NCI-H1694 treated with DMSO at 0.1 percent for 48 hours (cell line): ENCODE results near the gene ABCC1.
A peak's percentile ranks its signal among the peaks of the same experiment; 100 is the strongest.

ENCODE experiments used
- DNase-seq: peaks from one replicate; lab custom pipeline; 2025; lab: John Stamatoyannopoulos, UW

ABCC1 gene

GRCh38 chr16:16050106-16050505 lies 100.7 kb downstream of the ABCC1 start:
- no peak for DNase-seq

- DNase-seq: no peak
These were observed 101.7 kb downstream of the ABCC1 start for GRCh38 chr16:16051132-16051531.

GRCh38 chr16:16052916-16053315 lies 103.5 kb downstream of the ABCC1 start:
- no peak for DNase-seq

GRCh38 chr16:16057102-16057501 lies 107.7 kb downstream of the ABCC1 start:
- no peak for DNase-seq

- no peak for DNase-seq
These were observed 109.7 kb downstream of the ABCC1 start for GRCh38 chr16:16059160-16059559.

- DNase-seq: no peak
These were observed 110.6 kb downstream of the ABCC1 start for GRCh38 chr16:16059895-16060590.

GRCh38 chr16:16062023-16062937 lies 112.9 kb downstream of the ABCC1 start:
- peak; percentile 12 for DNase-seq

- DNase-seq: no peak
These were observed 114.3 kb downstream of the ABCC1 start for GRCh38 chr16:16063683-16064082.

- DNase-seq: no peak
These were observed 115.5 kb downstream of the ABCC1 start for GRCh38 chr16:16064874-16065384.

GRCh38 chr16:16067127-16067526 lies 117.7 kb downstream of the ABCC1 start:
- DNase-seq: no peak

GRCh38 chr16:16071631-16072244 lies 122.3 kb downstream of the ABCC1 start:
- DNase-seq: no peak

GRCh38 chr16:16073001-16073545 lies 123.7 kb downstream of the ABCC1 start:
- no peak for DNase-seq

- DNase-seq: no peak
These were observed 124.8 kb downstream of the ABCC1 start for GRCh38 chr16:16073891-16074881.

- no peak for DNase-seq
These were observed 126.3 kb downstream of the ABCC1 start for GRCh38 chr16:16075488-16076422.

GRCh38 chr16:16076423-16076813 lies 127.0 kb downstream of the ABCC1 start:
- DNase-seq: no peak

GRCh38 chr16:16080465-16081065 lies 131.1 kb downstream of the ABCC1 start:
- no peak for DNase-seq

GRCh38 chr16:16081141-16081540 lies 131.7 kb downstream of the ABCC1 start:
- no peak for DNase-seq

GRCh38 chr16:16082255-16082654 lies 132.8 kb downstream of the ABCC1 start:
- no peak for DNase-seq

- DNase-seq: no peak
These were observed 134.2 kb downstream of the ABCC1 start for GRCh38 chr16:16083421-16084156.
